Measurements from ENCODE around the gene NAA35. TPM values are rescaled to one million over a fixed set of nuclear protein-coding genes. Genes with fewer than 3 reads are reported as not detected.
"Not testable (repeated sequence)": the region's sequence is repeated elsewhere in the genome, so short reads cannot be mapped to it uniquely, and the experiment has no call there.

The NAA35 gene
- total RNA-seq: 16.4 TPM
- long read RNA-seq, partial matches to known transcripts: 2 of 12 reads
- long read RNA-seq, other reads (novel, unspliced or antisense): 9 of 12 reads

- DNase-seq (ENCODE audit: missing footprints) (peak; percentile 97), ATAC-seq (peak; percentile 98)
- intact Hi-C loops (cut with DNase I): loop anchor here (10.0 kb wide), 1 partner anchor 196 kb away; the partner anchor contains the start of gene AGTPBP1
Measured at GRCh38 chr9:85940832-85941621, at the start of gene NAA35. Gene NAA35, plus strand, starts transcription at chr9:85941146. Its CDS starts 1,014 bp downstream, at chr9:85942160.

- intact Hi-C loops (cut with DNase I): no loop called here
- ATAC-seq: no peak
- no peak for DNase-seq (ENCODE audit: missing footprints)
Measured at GRCh38 chr9:85892401-85892800, 48.5 kb upstream of the NAA35 start.

GRCh38 chr9:85895685-85896084 lies 45.3 kb upstream of the NAA35 start:
- DNase-seq (ENCODE audit: missing footprints) (no peak), ATAC-seq (no peak)
- intact Hi-C loops (cut with DNase I): no loop called here

- intact Hi-C loops (cut with DNase I): no loop called here
- ATAC-seq (no peak), DNase-seq (ENCODE audit: missing footprints) (no peak)
Measured at GRCh38 chr9:85897848-85898247, 43.1 kb upstream of the NAA35 start.

- intact Hi-C loops (cut with DNase I): no loop called here
- ATAC-seq (no peak), DNase-seq (ENCODE audit: missing footprints) (no peak)
Measured at GRCh38 chr9:85898332-85898731, 42.6 kb upstream of the NAA35 start.

GRCh38 chr9:85899388-85899787 lies 41.6 kb upstream of the NAA35 start:
- DNase-seq (ENCODE audit: missing footprints) (no peak), ATAC-seq (no peak)
- intact Hi-C loops (cut with DNase I): no loop called here

- intact Hi-C loops (cut with DNase I): no loop called here
- DNase-seq (ENCODE audit: missing footprints) (no peak), ATAC-seq (no peak)
Measured at GRCh38 chr9:85900504-85901201, 40.3 kb upstream of the NAA35 start.

GRCh38 chr9:85904975-85905374 lies 36.0 kb upstream of the NAA35 start:
- ATAC-seq (no peak), DNase-seq (ENCODE audit: missing footprints) (no peak)
- intact Hi-C loops (cut with DNase I): no loop called here

GRCh38 chr9:85905957-85906356 lies 35.0 kb upstream of the NAA35 start:
- ATAC-seq: no peak
- intact Hi-C loops (cut with DNase I): no loop called here
- DNase-seq (ENCODE audit: missing footprints): no peak

GRCh38 chr9:85909390-85909789 lies 31.6 kb upstream of the NAA35 start:
- no peak for ATAC-seq
- intact Hi-C loops (cut with DNase I): no loop called here
- no peak for DNase-seq (ENCODE audit: missing footprints)

- intact Hi-C loops (cut with DNase I): no loop called here
- ATAC-seq (no peak), DNase-seq (ENCODE audit: missing footprints) (no peak)
Measured at GRCh38 chr9:85914108-85914507, 26.8 kb upstream of the NAA35 start.

GRCh38 chr9:85917756-85918155 lies 23.2 kb upstream of the NAA35 start:
- intact Hi-C loops (cut with DNase I): no loop called here
- no peak for ATAC-seq

GRCh38 chr9:85925493-85925892 lies 15.5 kb upstream of the NAA35 start:
- intact Hi-C loops (cut with DNase I): no loop called here
- no peak for ATAC-seq
- DNase-seq (ENCODE audit: missing footprints): no peak

More at GRCh38 chr9:85917756-85918155, 23.2 kb upstream of the NAA35 start:
- no peak for DNase-seq (ENCODE audit: missing footprints)

GRCh38 chr9:85927076-85927475 lies 13.9 kb upstream of the NAA35 start:
- intact Hi-C loops (cut with DNase I): no loop called here
- no peak for DNase-seq (ENCODE audit: missing footprints)
- ATAC-seq: peak; percentile 70

- ATAC-seq (no peak), DNase-seq (ENCODE audit: missing footprints) (no peak)
- intact Hi-C loops (cut with DNase I): no loop called here
Measured at GRCh38 chr9:85931495-85931894, 9.5 kb upstream of the NAA35 start.

GRCh38 chr9:85935950-85936349 lies 5.0 kb upstream of the NAA35 start:
- intact Hi-C loops (cut with DNase I); DNase-seq (ENCODE audit: missing footprints); ATAC-seq: not testable (repeated sequence)

- intact Hi-C loops (cut with DNase I): loop anchor here (10.0 kb wide), 1 partner anchor 196 kb away; the partner anchor contains the start of gene AGTPBP1
- ATAC-seq (no peak), DNase-seq (ENCODE audit: missing footprints) (no peak)
Measured at GRCh38 chr9:85940275-85940831, 593 bp upstream of the NAA35 start.

- intact Hi-C loops (cut with DNase I): loop anchor here (10.0 kb wide), 1 partner anchor 197 kb away; the partner anchor contains the start of gene AGTPBP1
- ATAC-seq (no peak), DNase-seq (ENCODE audit: missing footprints) (no peak)
Measured at GRCh38 chr9:85941622-85941940, 635 bp downstream of the NAA35 start.
